Smooth muscle cell (in vitro differentiated cells): ENCODE measurements around the gene OSBPL5. TPM values are rescaled to one million over a fixed set of nuclear protein-coding genes. Genes with fewer than 3 reads are reported as not detected.
A peak's percentile ranks its signal among the peaks of the same experiment; 100 is the strongest.

Experiments
- DNase-seq: peaks from one replicate; lab custom pipeline; 2025; ENCODE audit not compliant: unreplicated experiment; lab: John Stamatoyannopoulos, UW
- H2AFZ ChIP-seq: fragments of 200-600 bp; sonication (generic); 2 replicates; pipeline ENCODE4 v1.6.0; 2016; ENCODE audit warnings: antibody characterized with exemption, low read depth, mild to moderate bottlenecking
- H3F3A ChIP-seq: fragments of 200-600 bp; sonication (generic); 2 replicates; pipeline ENCODE4 v1.6.0; 2017; ENCODE audit warnings: antibody characterized with exemption, low read depth
- H3K27ac ChIP-seq: fragments of 200-600 bp; sonication (generic); 2 replicates; pipeline ENCODE4 v1.5.1; 2016; ENCODE audit warnings: low read depth, mild to moderate bottlenecking
- H3K27me3 ChIP-seq: fragments of 200-600 bp; sonication (generic); 2 replicates; pipeline ENCODE4 v1.6.1; 2016; ENCODE audit warnings: low read depth, mild to moderate bottlenecking
- H3K36me3 ChIP-seq: fragments of 200-600 bp; sonication (generic); 2 replicates; pipeline ENCODE4 v1.5.1; 2016; ENCODE audit warnings: low read depth
- H3K4me1 ChIP-seq: fragments of 200-600 bp; sonication (generic); 2 replicates; pipeline ENCODE4 v1.5.1; 2016; ENCODE audit warnings: low read depth
- H3K4me2 ChIP-seq: fragments of 200-600 bp; sonication (generic); 2 replicates; pipeline ENCODE4 v1.6.0; 2016; ENCODE audit warnings: mild to moderate bottlenecking
- H3K4me3 ChIP-seq: fragments of 200-600 bp; sonication (generic); 2 replicates; pipeline ENCODE4 v1.5.1; 2016; ENCODE audit warnings: mild to moderate bottlenecking
- H3K79me2 ChIP-seq: fragments of 200-600 bp; sonication (generic); 2 replicates; pipeline ENCODE4 v1.6.0; 2016; ENCODE audit warnings: low read depth, mild to moderate bottlenecking
- H3K9ac ChIP-seq: fragments of 200-600 bp; sonication (generic); 2 replicates; pipeline ENCODE4 v1.6.0; 2016; ENCODE audit warnings: low read depth
- H3K9me3 ChIP-seq: fragments of 200-600 bp; sonication (generic); replicated peaks from 2 replicates; pipeline ENCODE4 v1.5.1; 2016; ENCODE audit warnings: low read depth
- H4K20me1 ChIP-seq: fragments of 200-600 bp; sonication (generic); 2 replicates; pipeline ENCODE4 v1.6.0; 2016; ENCODE audit warnings: low read depth
- CTCF ChIP-seq: fragments of 200-600 bp; sonication (generic); IDR thresholded peaks from 2 replicates; pipeline ENCODE4 v1.5.1; 2017; ENCODE audit warnings: borderline replicate concordance, mild to moderate bottlenecking, antibody characterized with exemption; ENCODE audit not compliant: insufficient read depth, poor library complexity, severe bottlenecking
- WGBS: methylation state at CpG from one replicate; pipeline ENCODE4 v1.1.7; 2016; ENCODE audit warnings: low lambda C conversion rate; 5-methylcytosine and 5-hydroxymethylcytosine counted together
- polyA plus RNA-seq: library from polyadenylated mRNA; unstranded; fragments of >200 nt; fragmentation: Nextera tagmentation; extraction: Ambion mirVana; gene quantifications from 2 replicates; pipeline ENCODE4 v1.2.1, GENCODE V29; 2016
- total RNA-seq: library from RNA; depleted of rRNA; stranded (reverse); fragments of >200 nt; gene quantifications from 2 replicates; pipeline ENCODE4 v1.2.3, GENCODE V29; 2014

Gene OSBPL5
- total and polyA plus RNA-seq, 2 experiments from 2014 or later = 27.3 to 43.4 TPM

GRCh38 chr11:3044004-3044403 lies 121.1 kb downstream of the OSBPL5 start:
- H3K27me3 ChIP-seq = no peaks in the 10 kb centered on the region
- no peak overlapping the region for H3K4me2 ChIP-seq
- peaks cover 78% of the 10 kb centered on the region for H3K79me2 ChIP-seq
- no peak for TF ChIP-seq CTCF
- 53% methylated on average over 6 of the region's 6 CpGs for WGBS
- H3F3A ChIP-seq = no peaks in the 10 kb centered on the region
- H3K36me3 ChIP-seq = peaks cover 3% of the 10 kb centered on the region
- DNase-seq = no peak
- no peak overlapping the region for H3K27ac ChIP-seq
- H3K4me1 ChIP-seq = no peaks in the 10 kb centered on the region
- H3K9me3 ChIP-seq = no peaks in the 10 kb centered on the region
- no peak overlapping the region for H3K9ac ChIP-seq
- peaks cover 97% of the 10 kb centered on the region for H4K20me1 ChIP-seq
- no peak overlapping the region for H2AFZ ChIP-seq
- no peak overlapping the region for H3K4me3 ChIP-seq

GRCh38 chr11:3043315-3043871 lies 121.7 kb downstream of the OSBPL5 start:
- H2AFZ ChIP-seq = no peak overlapping the region
- H3F3A ChIP-seq = no peaks in the 10 kb centered on the region
- no peak overlapping the region for H3K9ac ChIP-seq
- H3K79me2 ChIP-seq = peaks cover 72% of the 10 kb centered on the region
- H3K27ac ChIP-seq = peak overlapping the region; percentile 14
- no peaks in the 10 kb centered on the region for H3K27me3 ChIP-seq
- peaks cover 91% of the 10 kb centered on the region for H4K20me1 ChIP-seq
- peaks cover 3% of the 10 kb centered on the region for H3K36me3 ChIP-seq
- no peak for DNase-seq
- no peak for TF ChIP-seq CTCF
- no peak overlapping the region for H3K4me3 ChIP-seq
- H3K9me3 ChIP-seq = no peaks in the 10 kb centered on the region
- H3K4me2 ChIP-seq = no peak overlapping the region
- 74% methylated on average over 16 of the region's 16 CpGs for WGBS
- H3K4me1 ChIP-seq = no peaks in the 10 kb centered on the region

- no peak overlapping the region for H3K9ac ChIP-seq
- peaks cover 3% of the 10 kb centered on the region for H3K36me3 ChIP-seq
- no peak for TF ChIP-seq CTCF
These were observed 122.4 kb downstream of the OSBPL5 start for GRCh38 chr11:3042496-3043314.

More at GRCh38 chr11:3042496-3043314, 122.4 kb downstream of the OSBPL5 start:
- peaks cover 65% of the 10 kb centered on the region for H3K79me2 ChIP-seq
- H3K4me2 ChIP-seq = no peak overlapping the region
- no peak overlapping the region for H3K4me3 ChIP-seq
- H3F3A ChIP-seq = no peaks in the 10 kb centered on the region
- H3K27me3 ChIP-seq = no peaks in the 10 kb centered on the region
- H3K27ac ChIP-seq = no peak overlapping the region
- no peaks in the 10 kb centered on the region for H3K4me1 ChIP-seq
- H3K9me3 ChIP-seq = no peaks in the 10 kb centered on the region
- 85% methylated on average over 11 of the region's 11 CpGs for WGBS
- no peak for DNase-seq
- no peak overlapping the region for H2AFZ ChIP-seq
- peaks cover 90% of the 10 kb centered on the region for H4K20me1 ChIP-seq
